ENCODE data around the gene CLSTN3. TPM values are rescaled to one million over a fixed set of nuclear protein-coding genes. Genes with fewer than 3 reads are reported as not detected.

Gene CLSTN3
- total and polyA plus RNA-seq, 2 of the 8 experiments (the other 6 are each of a cell fraction or from before 2014, with no cell fraction given) = 20.4 to 26.3 TPM

GRCh38 chr12:7190268-7191055, 60.3 kb downstream of the CLSTN3 start:
- peak overlapping the region; percentile 74 for H3K18ac ChIP-seq (ENCODE audit: extremely low read depth, low read length)
- POLR2A ChIA-PET (ENCODE audit: partially characterized antibody) = interaction anchor here (1.5 to 2.9 kb wide), 2 partner anchors 12 to 28 kb away, joined by 8 to 11 read pairs; no protein-coding TSS in a partner anchor
- CTCF ChIA-PET (ENCODE audit: partially characterized antibody) = interaction anchor here (0.6 to 2.8 kb wide), 4 partner anchors 27 to 78 kb away, joined by 3 to 22 read pairs (median 3); no protein-coding TSS in a partner anchor
- H3K36me3 ChIP-seq (ENCODE audit: control insufficient read depth in 2 of 4, insufficient read depth in 4 of 4, low read length in 3 of 4) = peaks cover 0 to 33% (median 0%) of the 10 kb centered on the region in 4 experiments; a peak in 5 of 8 replicates
- peak overlapping the region; percentile 79; the same call in 1 of the 2 replicates for H2BK5ac ChIP-seq (ENCODE audit: low read depth, low read length)
- no peak overlapping the region for H3K23ac ChIP-seq (ENCODE audit: insufficient read length)
- H4K8ac ChIP-seq (ENCODE audit: extremely low read depth, insufficient read depth, low read length) = peak overlapping the region; percentile 83; the same call in 1 of the 2 replicates
- 28% methylated on average over 17 of the region's 17 CpGs; no CpG with 5 or more reads in 1 of the 2 experiments for WGBS, 2 experiments (ENCODE audit: extremely low coverage in 1 of 2, insufficient coverage in 1 of 2, insufficient read length in 1 of 2, insufficient replicate concordance in 2 of 2, low coverage in 1 of 2, low lambda C conversion rate in 2 of 2, missing lambda C conversion rate in 1 of 2)
- peaks cover 9% of the 10 kb centered on the region for H3K23me2 ChIP-seq (ENCODE audit: low read depth, low read length)
- no peaks in the 10 kb centered on the region for H3K79me1 ChIP-seq (ENCODE audit: low read depth, low read length)
- H3K56ac ChIP-seq (replicated peaks; ENCODE audit: insufficient read length, low read depth, low read length) = peak overlapping the region; percentile 59
- H4K5ac ChIP-seq (ENCODE audit: insufficient read length, low read depth, low read length) = peak overlapping the region; percentile 53
- H2BK12ac ChIP-seq (ENCODE audit: low read depth, low read length) = no peak overlapping the region; the same call in 1 of the 2 replicates
- peak overlapping the region in 3 of 4 experiments; percentile 30 to 57 (median 52); a peak in 5 of 7 replicates for H3K9ac ChIP-seq (replicated peaks in 1 of 4; ENCODE audit: extremely low read depth in 1 of 4, low read depth in 3 of 4, low read length in 3 of 4)
- no peak overlapping the region for H3K4ac ChIP-seq (replicated peaks; ENCODE audit: insufficient read length, low read depth, low read length)
- H3K79me2 ChIP-seq (ENCODE audit: control insufficient read depth in 1 of 2, insufficient read depth in 2 of 2, low read length in 2 of 2) = peaks cover 0 to 11% of the 10 kb centered on the region in 2 experiments; a peak in 1 of 4 replicates
- no peaks in the 10 kb centered on the region for H3K9me3 ChIP-seq (ENCODE audit: insufficient read depth in 2 of 2, low read depth in 1 of 2, low read length in 1 of 2)
- H2AFZ ChIP-seq (ENCODE audit: low read length) = no peak overlapping the region; the same call in 1 of the 2 replicates
- H4K20me1 ChIP-seq (replicated peaks in 1 of 2; ENCODE audit: control insufficient read depth in 1 of 2, insufficient read depth in 2 of 2, low read length in 2 of 2) = no peaks in the 10 kb centered on the region
- no peak overlapping the region for H2BK120ac ChIP-seq (replicated peaks; ENCODE audit: low read depth, low read length)
- H3K4me3 ChIP-seq (ENCODE audit: extremely low read depth in 1 of 4, insufficient read depth in 2 of 4, low read depth in 3 of 4, low read length in 4 of 4) = peak overlapping the region; percentile 62 to 89 (median 84)
- DNase-seq (ENCODE audit: low read depth in 1 of 2, low spot score in 2 of 2) = peak in 1 of 2 experiments; percentile 65
- no peak for FAIRE-seq
- H2BK15ac ChIP-seq (ENCODE audit: low read length) = peak overlapping the region; percentile 14; the same call in 1 of the 2 replicates
- H2BK20ac ChIP-seq (ENCODE audit: low read length) = no peak overlapping the region
- no peaks in the 10 kb centered on the region for H3K27me3 ChIP-seq (replicated peaks in 1 of 4; ENCODE audit: control insufficient read depth in 3 of 4, extremely low read depth in 1 of 4, insufficient read depth in 3 of 4, low read length in 3 of 4)
- H3K4me2 ChIP-seq (ENCODE audit: insufficient read depth in 1 of 2, low read depth in 2 of 2, low read length in 2 of 2) = peak overlapping the region; percentile 87 to 96
- H4K91ac ChIP-seq (replicated peaks; ENCODE audit: insufficient read length, low read length) = peak overlapping the region; percentile 60
- no peak overlapping the region for H3K14ac ChIP-seq (ENCODE audit: insufficient read length)
- H3K27ac ChIP-seq (ENCODE audit: low read depth, low read length) = no peak overlapping the region; the same call in 1 of the 2 replicates
- peaks cover 0 to 13% (median 3%) of the 10 kb centered on the region in 4 experiments; a peak in 4 of 7 replicates for H3K4me1 ChIP-seq (replicated peaks in 1 of 4; ENCODE audit: control insufficient read depth in 3 of 4, insufficient read depth in 4 of 4, low read length in 3 of 4)
- no peak overlapping the region for H2AK5ac ChIP-seq (ENCODE audit: low read depth, low read length)
- TF ChIP-seq GTF2F1 (IDR thresholded peaks at IDR 0.05; ENCODE audit: borderline replicate concordance, low read depth, low read length) = no peak
- no peak; a peak in 1 of 3 replicates for TF ChIP-seq POLR2A (IDR thresholded peaks at IDR 0.05; ENCODE audit: control extremely low read depth in 1 of 2, low read depth in 2 of 2, low read length in 2 of 2)
- no peak for TF ChIP-seq EGR1 (IDR thresholded peaks at IDR 0.05; ENCODE audit: borderline replicate concordance, low read depth, low read length)
- no peak for TF ChIP-seq RBBP5 (IDR thresholded peaks at IDR 0.05; ENCODE audit: borderline replicate concordance, low read depth, low read length)
- TF ChIP-seq ATF3 (IDR thresholded peaks at IDR 0.05; ENCODE audit: insufficient read depth, low read depth, low read length) = no peak
- TF ChIP-seq SP2 (IDR thresholded peaks at IDR 0.05; ENCODE audit: low read length) = no peak
- no peak for TF ChIP-seq MAX (IDR thresholded peaks at IDR 0.05)
- no peak for TF ChIP-seq E2F6 (IDR thresholded peaks at IDR 0.05)
- TF ChIP-seq JUND (IDR thresholded peaks at IDR 0.05; ENCODE audit: low read length) = no peak
- no peak for TF ChIP-seq SIX5 (IDR thresholded peaks at IDR 0.05; ENCODE audit: low read depth, low read length)
